Measurements from ENCODE around the gene FAM110A. TPM values are rescaled to one million over a fixed set of nuclear protein-coding genes. Genes with fewer than 3 reads are reported as not detected.
A peak's percentile ranks its signal among the peaks of the same experiment; 100 is the strongest.

Gene FAM110A
- total and polyA plus RNA-seq, 7 donors = 0.83 to 3.4 (median 2.4) TPM

- DNase-seq (no peak), ATAC-seq (no peak)
- no peaks in the 10 kb centered on the region for H3K27me3 ChIP-seq (ENCODE audit: insufficient read depth in 3 of 3, low read length in 2 of 3)
- no peak overlapping the region for H3K4me3 ChIP-seq
- H3K36me3 ChIP-seq (ENCODE audit: insufficient read depth in 1 of 2, low read depth in 1 of 2) = no peaks in the 10 kb centered on the region
- no peak for TF ChIP-seq CTCF (IDR thresholded peaks at IDR 0.05)
- 84 to 87% (median 85%) methylated on average over 6 to 8 of the region's 8 CpGs for WGBS, 3 donors
- intact Hi-C loops (cut with DNase I) = loop anchor here in 1 of 2 donors (2.0 to 5.0 kb wide), 2 partner anchors 288 to 393 kb away; no protein-coding TSS in a partner anchor
- no peaks in the 10 kb centered on the region for H3K9me3 ChIP-seq
- peaks cover 31% of the 10 kb centered on the region for H3K4me1 ChIP-seq
- H3K27ac ChIP-seq = no peak overlapping the region
These were observed 13.7 kb upstream of the FAM110A start for GRCh38 chr20:819680-820322.

- ATAC-seq = no peak
- intact Hi-C loops (cut with DNase I) = no loop called here
- no peak for TF ChIP-seq CTCF (IDR thresholded peaks at IDR 0.05)
- DNase-seq = no peak
- H3K36me3 ChIP-seq (ENCODE audit: insufficient read depth in 1 of 2, low read depth in 1 of 2) = no peaks in the 10 kb centered on the region
- WGBS, 3 donors = 94 to 99% (median 95%) methylated on average over 3 of the region's 3 CpGs
- H3K27ac ChIP-seq = no peak overlapping the region
- no peaks in the 10 kb centered on the region for H3K9me3 ChIP-seq
- H3K4me1 ChIP-seq = peaks cover 37% of the 10 kb centered on the region
- H3K27me3 ChIP-seq (ENCODE audit: insufficient read depth in 3 of 3, low read length in 2 of 3) = no peaks in the 10 kb centered on the region
- H3K4me3 ChIP-seq = no peak overlapping the region
These were observed 13.1 kb upstream of the FAM110A start for GRCh38 chr20:820323-820953.

GRCh38 chr20:821046-821730 is 12.3 kb upstream of the FAM110A start:
- intact Hi-C loops (cut with DNase I) = no loop called here
- Histone ChIP-seq H3K9me3 (no peaks in the 10 kb centered on the region), H3K4me1 (peaks cover 42% of the 10 kb centered on the region), H3K4me3 (no peak overlapping the region), H3K36me3 (ENCODE audit: insufficient read depth in 1 of 2, low read depth in 1 of 2) (no peaks in the 10 kb centered on the region), H3K27ac (peak overlapping the region; percentile 76), H3K27me3 (ENCODE audit: insufficient read depth in 3 of 3, low read length in 2 of 3) (no peaks in the 10 kb centered on the region)
- peak; percentile 52 to 87 (median 78) for ATAC-seq
- TF ChIP-seq CTCF (IDR thresholded peaks at IDR 0.05) = no peak
- no peak for DNase-seq
- WGBS, 3 donors = 46 to 56% (median 49%) methylated on average over 6 of the region's 6 CpGs

- TF ChIP-seq CTCF (IDR thresholded peaks at IDR 0.05) = no peak
These were observed 11.8 kb upstream of the FAM110A start for GRCh38 chr20:821731-822065.

More at GRCh38 chr20:821731-822065, 11.8 kb upstream of the FAM110A start:
- Histone ChIP-seq H3K4me1 (peaks cover 43% of the 10 kb centered on the region), H3K9me3 (no peaks in the 10 kb centered on the region), H3K4me3 (no peak overlapping the region), H3K27ac (peak overlapping the region; percentile 76), H3K27me3 (ENCODE audit: insufficient read depth in 3 of 3, low read length in 2 of 3) (no peaks in the 10 kb centered on the region), H3K36me3 (ENCODE audit: insufficient read depth in 1 of 2, low read depth in 1 of 2) (no peaks in the 10 kb centered on the region)
- intact Hi-C loops (cut with DNase I) = no loop called here
- ATAC-seq (peak in 3 of 4 donors; percentile 12 to 28 (median 18)), DNase-seq (no peak)
- WGBS, 3 donors = 58 to 68% (median 62%) methylated on average over 3 of the region's 3 CpGs
